Measurements from ENCODE around the gene DUSP3.

GRCh38 chr17:43789482-43789881 is 10.7 kb upstream of the DUSP3 start:
- TF ChIP-seq EZH2phosphoT487 (IDR thresholded peaks at IDR 0.05; ENCODE audit: insufficient read depth, low read depth) (no peak), EZH2 (IDR thresholded peaks at IDR 0.05; ENCODE audit: insufficient read depth, poor library complexity, severe bottlenecking) (no peak)

Measured in GM23248 (cell line).